HG02943 (cell line): ENCODE measurements around the gene BCOR.

ENCODE experiments used
- ATAC-seq: cut with Tn5 transposase; IDR thresholded peaks from one replicate; pipeline ENCODE4 v1.9.1; 2021; ENCODE audit warnings: mild to moderate bottlenecking, low read depth, moderate library complexity; ENCODE audit not compliant: unreplicated experiment

The BCOR gene

GRCh38 chrX:40007756-40008705 is 89.7 kb downstream of the BCOR start:
- ATAC-seq = no peak

- no peak for ATAC-seq
These were observed 90.5 kb downstream of the BCOR start for GRCh38 chrX:40007131-40007755.

GRCh38 chrX:40006106-40007017 is 91.4 kb downstream of the BCOR start:
- ATAC-seq = no peak

GRCh38 chrX:40005292-40006011 is 92.3 kb downstream of the BCOR start:
- ATAC-seq = no peak

- ATAC-seq = no peak
These were observed 92.9 kb downstream of the BCOR start for GRCh38 chrX:40004921-40005291.

GRCh38 chrX:40004246-40004535 is 93.6 kb downstream of the BCOR start:
- no peak for ATAC-seq

GRCh38 chrX:40003428-40004245 is 94.1 kb downstream of the BCOR start:
- ATAC-seq = no peak

GRCh38 chrX:40003071-40003427 is 94.7 kb downstream of the BCOR start:
- no peak for ATAC-seq
